Measurements from ENCODE around the gene HBE1. TPM values are rescaled to one million over a fixed set of nuclear protein-coding genes. Genes with fewer than 3 reads are reported as not detected.

The HBE1 gene
- total and polyA plus RNA-seq, 2 experiments from 2014 or later = not detected

GRCh38 chr11:5293028-5293427 is 23.3 kb upstream of the HBE1 start:
- H3K36me3 ChIP-seq (ENCODE audit: low read depth) = no peaks in the 10 kb centered on the region
- no peaks in the 10 kb centered on the region for H4K20me1 ChIP-seq (ENCODE audit: insufficient read depth)
- H3K4me2 ChIP-seq (ENCODE audit: unreplicated experiment) = no peak overlapping the region
- WGBS, 2 experiments (ENCODE audit: low coverage in 1 of 2, low lambda C conversion rate in 2 of 2, missing lambda C conversion rate in 2 of 2) = 87 to 90% methylated on average over 8 of the region's 8 CpGs
- peaks cover 19% of the 10 kb centered on the region for H3F3A ChIP-seq (ENCODE audit: insufficient read depth)
- no peaks in the 10 kb centered on the region for H3K27me3 ChIP-seq (replicated peaks; ENCODE audit: insufficient read depth)
- H3K79me2 ChIP-seq (ENCODE audit: insufficient read depth) = no peaks in the 10 kb centered on the region
- H3K27ac ChIP-seq = no peak overlapping the region
- H2AFZ ChIP-seq = no peak overlapping the region
- no peak for TF ChIP-seq EZH2 (IDR thresholded peaks at IDR 0.05; ENCODE audit: insufficient read depth, poor library complexity, severe bottlenecking)
- no peak for TF ChIP-seq EZH2phosphoT487 (IDR thresholded peaks at IDR 0.05; ENCODE audit: insufficient read depth, low read depth)
- no peaks in the 10 kb centered on the region for H3K9me3 ChIP-seq (ENCODE audit: low read depth)
- H3K9me2 ChIP-seq (ENCODE audit: insufficient read depth) = no peaks in the 10 kb centered on the region
- no peak overlapping the region for H3K9ac ChIP-seq
- no peak overlapping the region for H3K4me3 ChIP-seq
- no peak for DNase-seq
- in situ Hi-C loops (cut with MboI) = no loop called here
- H3K4me1 ChIP-seq (ENCODE audit: insufficient read depth) = peaks cover 31% of the 10 kb centered on the region

GRCh38 chr11:5291207-5291838 is 21.6 kb upstream of the HBE1 start:
- H3K27me3 ChIP-seq (replicated peaks; ENCODE audit: insufficient read depth) = no peaks in the 10 kb centered on the region
- H3K4me3 ChIP-seq = no peak overlapping the region
- no peaks in the 10 kb centered on the region for H3K36me3 ChIP-seq (ENCODE audit: low read depth)
- no peak overlapping the region for H3K27ac ChIP-seq
- H3K4me1 ChIP-seq (ENCODE audit: insufficient read depth) = peaks cover 29% of the 10 kb centered on the region
- no peaks in the 10 kb centered on the region for H3K9me3 ChIP-seq (ENCODE audit: low read depth)
- 74% methylated on average over 1 of the region's 1 CpG for WGBS, 2 experiments (ENCODE audit: low coverage in 1 of 2, low lambda C conversion rate in 2 of 2, missing lambda C conversion rate in 2 of 2)
- H3K9me2 ChIP-seq (ENCODE audit: insufficient read depth) = no peaks in the 10 kb centered on the region
- H3K4me2 ChIP-seq (ENCODE audit: unreplicated experiment) = no peak overlapping the region
- TF ChIP-seq EZH2 (IDR thresholded peaks at IDR 0.05; ENCODE audit: insufficient read depth, poor library complexity, severe bottlenecking) (no peak), EZH2phosphoT487 (IDR thresholded peaks at IDR 0.05; ENCODE audit: insufficient read depth, low read depth) (no peak)
- in situ Hi-C loops (cut with MboI) = no loop called here
- peak; percentile 56 for DNase-seq
- no peaks in the 10 kb centered on the region for H4K20me1 ChIP-seq (ENCODE audit: insufficient read depth)
- no peak overlapping the region for H3K9ac ChIP-seq
- H3K79me2 ChIP-seq (ENCODE audit: insufficient read depth) = no peaks in the 10 kb centered on the region
- peaks cover 19% of the 10 kb centered on the region for H3F3A ChIP-seq (ENCODE audit: insufficient read depth)
- H2AFZ ChIP-seq = peak overlapping the region; percentile 35

- H3K9me2 ChIP-seq (ENCODE audit: insufficient read depth) = no peaks in the 10 kb centered on the region
- H3K9ac ChIP-seq = no peak overlapping the region
- TF ChIP-seq EZH2 (IDR thresholded peaks at IDR 0.05; ENCODE audit: insufficient read depth, poor library complexity, severe bottlenecking) (no peak), EZH2phosphoT487 (IDR thresholded peaks at IDR 0.05; ENCODE audit: insufficient read depth, low read depth) (no peak)
- H3K4me1 ChIP-seq (ENCODE audit: insufficient read depth) = peaks cover 29% of the 10 kb centered on the region
- H2AFZ ChIP-seq = peak overlapping the region; percentile 66; the same call in 1 of the 2 replicates
- H3F3A ChIP-seq (ENCODE audit: insufficient read depth) = peaks cover 19% of the 10 kb centered on the region
- H3K27ac ChIP-seq = peak overlapping the region; percentile 58; the same call in 1 of the 2 replicates
- H3K4me2 ChIP-seq (ENCODE audit: unreplicated experiment) = peak overlapping the region; percentile 13
- in situ Hi-C loops (cut with MboI) = no loop called here
- no peak for DNase-seq
- no peaks in the 10 kb centered on the region for H3K9me3 ChIP-seq (ENCODE audit: low read depth)
- 96 to 100% methylated on average over 1 of the region's 1 CpG for WGBS, 2 experiments (ENCODE audit: low coverage in 1 of 2, low lambda C conversion rate in 2 of 2, missing lambda C conversion rate in 2 of 2)
- no peaks in the 10 kb centered on the region for H3K36me3 ChIP-seq (ENCODE audit: low read depth)
- no peaks in the 10 kb centered on the region for H3K79me2 ChIP-seq (ENCODE audit: insufficient read depth)
- no peaks in the 10 kb centered on the region for H3K27me3 ChIP-seq (replicated peaks; ENCODE audit: insufficient read depth)
- no peak overlapping the region for H3K4me3 ChIP-seq
- H4K20me1 ChIP-seq (ENCODE audit: insufficient read depth) = no peaks in the 10 kb centered on the region
Measured at GRCh38 chr11:5290106-5290505, 20.4 kb upstream of the HBE1 start.

GRCh38 chr11:5289696-5290095 is 20.0 kb upstream of the HBE1 start:
- TF ChIP-seq EZH2phosphoT487 (IDR thresholded peaks at IDR 0.05; ENCODE audit: insufficient read depth, low read depth) (no peak), EZH2 (IDR thresholded peaks at IDR 0.05; ENCODE audit: insufficient read depth, poor library complexity, severe bottlenecking) (no peak)
- Histone ChIP-seq H3K4me1 (ENCODE audit: insufficient read depth) (peaks cover 29% of the 10 kb centered on the region), H2AFZ (peak overlapping the region; percentile 66), H3F3A (ENCODE audit: insufficient read depth) (peaks cover 19% of the 10 kb centered on the region), H3K27me3 (replicated peaks; ENCODE audit: insufficient read depth) (no peaks in the 10 kb centered on the region), H3K9me3 (ENCODE audit: low read depth) (no peaks in the 10 kb centered on the region), H3K4me3 (peak overlapping the region; percentile 7; the same call in 1 of the 2 replicates), H3K9ac (no peak overlapping the region), H3K27ac (peak overlapping the region; percentile 58), H3K36me3 (ENCODE audit: low read depth) (no peaks in the 10 kb centered on the region), H3K79me2 (ENCODE audit: insufficient read depth) (no peaks in the 10 kb centered on the region), H3K4me2 (ENCODE audit: unreplicated experiment) (peak overlapping the region; percentile 13), H4K20me1 (ENCODE audit: insufficient read depth) (no peaks in the 10 kb centered on the region), H3K9me2 (ENCODE audit: insufficient read depth) (no peaks in the 10 kb centered on the region)
- DNase-seq = peak; percentile 38
- in situ Hi-C loops (cut with MboI) = no loop called here

All from GM23248 (cell line).